Testis (tissue), 2 donors: ENCODE measurements around the gene PHEX.

Experiments used
- CTCF ChIP-seq, 3 experiments: fragments of 450-650 bp in 2 of 3; fragments of 200-600 bp in 1 of 3; sonication (generic) in 1 of 3; IDR thresholded peaks; one replicate each; pipeline ENCODE4 v1.5.1; 2016 to 2019; ENCODE audit warnings: antibody characterized with exemption in 3 of 3, mild to moderate bottlenecking in 2 of 3, moderate library complexity in 1 of 3
- POLR2A ChIP-seq: fragments of 450-650 bp; IDR thresholded peaks from one replicate; pipeline ENCODE4 v1.6.1; 2017; ENCODE audit warnings: antibody characterized with exemption, mild to moderate bottlenecking, moderate library complexity

GRCh38 chrX:22249371-22249770 lies 217.2 kb downstream of the PHEX start:
- TF ChIP-seq CTCF (IDR thresholded peaks at IDR 0.05): no peak
- TF ChIP-seq POLR2A: no peak
